ENCODE data around the gene BMAL1.

GRCh38 chr11:13317293-13318080 is 39.9 kb downstream of the BMAL1 start:
- TF ChIP-seq ZNF274 (IDR thresholded peaks at IDR 0.05; ENCODE audit: borderline replicate concordance, extremely low read depth, low read length), result no peak
- TF ChIP-seq CTCF (IDR thresholded peaks at IDR 0.05; ENCODE audit: control extremely low read depth in 1 of 3, insufficient read depth in 1 of 3, low read depth in 1 of 3, low read length in 3 of 3), result no peak
- TF ChIP-seq GABPA (IDR thresholded peaks at IDR 0.05; ENCODE audit: borderline replicate concordance, insufficient read depth, low read length), result no peak
- TF ChIP-seq POLR2AphosphoS5 (IDR thresholded peaks at IDR 0.05; ENCODE audit: low read depth, low read length), result no peak
- TF ChIP-seq JUN (IDR thresholded peaks at IDR 0.05; ENCODE audit: low read depth, low read length), result no peak

All from H1 (cell line).